ENCODE results near the gene SYT7. TPM values are rescaled to one million over a fixed set of nuclear protein-coding genes. Genes with fewer than 3 reads are reported as not detected.

The SYT7 gene
- total and polyA plus RNA-seq, 4 donors = 1.7 to 10.6 (median 3.8) TPM

DNA sequence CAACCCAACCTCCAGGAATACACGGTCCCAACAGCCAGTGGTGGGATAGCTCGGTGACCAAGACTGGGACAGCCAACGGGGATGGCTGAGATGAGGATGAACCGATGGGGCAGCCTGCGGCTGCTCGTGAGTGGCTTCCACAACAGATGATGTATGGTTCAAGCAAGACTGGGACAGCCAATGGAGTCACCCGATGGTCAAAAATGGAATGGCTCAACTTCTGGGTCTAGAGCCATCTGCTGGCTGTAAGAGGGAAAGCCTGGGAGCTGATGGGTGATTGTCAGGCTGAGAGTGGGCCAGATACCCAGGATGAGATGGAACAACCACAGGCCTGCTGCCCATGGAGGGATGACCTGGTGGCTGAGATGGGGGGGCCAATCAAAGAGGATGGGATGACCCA, 35.5 kb downstream of the SYT7 start:
- no peak for DNase-seq
- H3K9me3 ChIP-seq (ENCODE audit: control insufficient read depth in 4 of 4, insufficient read depth in 3 of 4, low read length in 3 of 4) = no peaks in the 10 kb centered on the region
- H3K9ac ChIP-seq (ENCODE audit: insufficient read depth in 1 of 2, low read length in 2 of 2) = no peak overlapping the region
- TF ChIP-seq, protein P1, sequence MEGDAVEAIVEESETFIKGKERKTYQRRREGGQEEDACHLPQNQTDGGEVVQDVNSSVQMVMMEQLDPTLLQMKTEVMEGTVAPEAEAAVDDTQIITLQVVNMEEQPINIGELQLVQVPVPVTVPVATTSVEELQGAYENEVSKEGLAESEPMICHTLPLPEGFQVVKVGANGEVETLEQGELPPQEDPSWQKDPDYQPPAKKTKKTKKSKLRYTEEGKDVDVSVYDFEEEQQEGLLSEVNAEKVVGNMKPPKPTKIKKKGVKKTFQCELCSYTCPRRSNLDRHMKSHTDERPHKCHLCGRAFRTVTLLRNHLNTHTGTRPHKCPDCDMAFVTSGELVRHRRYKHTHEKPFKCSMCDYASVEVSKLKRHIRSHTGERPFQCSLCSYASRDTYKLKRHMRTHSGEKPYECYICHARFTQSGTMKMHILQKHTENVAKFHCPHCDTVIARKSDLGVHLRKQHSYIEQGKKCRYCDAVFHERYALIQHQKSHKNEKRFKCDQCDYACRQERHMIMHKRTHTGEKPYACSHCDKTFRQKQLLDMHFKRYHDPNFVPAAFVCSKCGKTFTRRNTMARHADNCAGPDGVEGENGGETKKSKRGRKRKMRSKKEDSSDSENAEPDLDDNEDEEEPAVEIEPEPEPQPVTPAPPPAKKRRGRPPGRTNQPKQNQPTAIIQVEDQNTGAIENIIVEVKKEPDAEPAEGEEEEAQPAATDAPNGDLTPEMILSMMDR (IDR thresholded peaks at IDR 0.05; ENCODE audit: control extremely low read depth, extremely low read depth) = no peak
- H3K4me3 ChIP-seq = no peak overlapping the region
- H3K27ac ChIP-seq (ENCODE audit: low read depth in 1 of 2, low read length in 1 of 2) = no peak overlapping the region
- WGBS, 2 donors = 94 to 95% methylated on average over 7 of the region's 7 CpGs
- no peaks in the 10 kb centered on the region for H3K27me3 ChIP-seq (ENCODE audit: control insufficient read depth in 3 of 3, insufficient read depth in 3 of 3, low read length in 2 of 3)
- H3K4me1 ChIP-seq (ENCODE audit: control insufficient read depth in 5 of 5, insufficient read depth in 5 of 5, low read length in 5 of 5) = peaks cover 0 to 22% (median 2%) of the 10 kb centered on the region in 5 donors
- ATAC-seq (ENCODE audit: insufficient read depth, low FRiP score) = no peak
- H3K36me3 ChIP-seq (ENCODE audit: control insufficient read depth in 4 of 4, insufficient read depth in 4 of 4, low read length in 4 of 4) = no peaks in the 10 kb centered on the region

- H3K36me3 ChIP-seq (ENCODE audit: control insufficient read depth in 4 of 4, insufficient read depth in 4 of 4, low read length in 4 of 4) = no peaks in the 10 kb centered on the region
- H3K4me1 ChIP-seq (ENCODE audit: control insufficient read depth in 5 of 5, insufficient read depth in 5 of 5, low read length in 5 of 5) = peaks cover 0 to 29% (median 2%) of the 10 kb centered on the region in 5 donors
- 91 to 92% methylated on average over 6 of the region's 6 CpGs for WGBS, 2 donors
- no peak overlapping the region for H3K4me3 ChIP-seq
- DNase-seq (no peak), ATAC-seq (ENCODE audit: insufficient read depth, low FRiP score) (no peak)
- no peaks in the 10 kb centered on the region for H3K27me3 ChIP-seq (ENCODE audit: control insufficient read depth in 3 of 3, insufficient read depth in 3 of 3, low read length in 2 of 3)
- no peak overlapping the region for H3K27ac ChIP-seq (ENCODE audit: low read depth in 1 of 2, low read length in 1 of 2)
- no peak overlapping the region for H3K9ac ChIP-seq (ENCODE audit: insufficient read depth in 1 of 2, low read length in 2 of 2)
- TF ChIP-seq, protein P1 (IDR thresholded peaks at IDR 0.05; ENCODE audit: control extremely low read depth, extremely low read depth) = no peak
- H3K9me3 ChIP-seq (ENCODE audit: control insufficient read depth in 4 of 4, insufficient read depth in 3 of 4, low read length in 3 of 4) = no peaks in the 10 kb centered on the region
Observed at GRCh38 chr11:61544466-61544865, 36.4 kb downstream of the SYT7 start.

- H3K4me1 ChIP-seq (ENCODE audit: control insufficient read depth in 5 of 5, insufficient read depth in 5 of 5, low read length in 5 of 5) = peaks cover 0 to 36% (median 2%) of the 10 kb centered on the region in 5 donors
- no peak overlapping the region for H3K27ac ChIP-seq (ENCODE audit: low read depth in 1 of 2, low read length in 1 of 2)
- no peaks in the 10 kb centered on the region for H3K9me3 ChIP-seq (ENCODE audit: control insufficient read depth in 4 of 4, insufficient read depth in 3 of 4, low read length in 3 of 4)
- H3K4me3 ChIP-seq = no peak overlapping the region
- 92 to 95% methylated on average over 4 of the region's 4 CpGs for WGBS, 2 donors
- H3K36me3 ChIP-seq (ENCODE audit: control insufficient read depth in 4 of 4, insufficient read depth in 4 of 4, low read length in 4 of 4) = no peaks in the 10 kb centered on the region
- no peak overlapping the region for H3K9ac ChIP-seq (ENCODE audit: insufficient read depth in 1 of 2, low read length in 2 of 2)
- DNase-seq = no peak
- H3K27me3 ChIP-seq (ENCODE audit: control insufficient read depth in 3 of 3, insufficient read depth in 3 of 3, low read length in 2 of 3) = no peaks in the 10 kb centered on the region
- TF ChIP-seq, protein P1 (IDR thresholded peaks at IDR 0.05; ENCODE audit: control extremely low read depth, extremely low read depth) = no peak
- no peak for ATAC-seq (ENCODE audit: insufficient read depth, low FRiP score)
Observed at GRCh38 chr11:61543606-61544306, 37.1 kb downstream of the SYT7 start.
